ENCODE data around the gene TPD52L1. TPM values are rescaled to one million over a fixed set of nuclear protein-coding genes. Genes with fewer than 3 reads are reported as not detected.
"Not testable (repeated sequence)": the region's sequence is repeated elsewhere in the genome, so short reads cannot be mapped to it uniquely, and the experiment has no call there.

Gene TPD52L1
- total RNA-seq, 4 donors from 2014 or later: 123 to 234 (median 175) TPM

DNA sequence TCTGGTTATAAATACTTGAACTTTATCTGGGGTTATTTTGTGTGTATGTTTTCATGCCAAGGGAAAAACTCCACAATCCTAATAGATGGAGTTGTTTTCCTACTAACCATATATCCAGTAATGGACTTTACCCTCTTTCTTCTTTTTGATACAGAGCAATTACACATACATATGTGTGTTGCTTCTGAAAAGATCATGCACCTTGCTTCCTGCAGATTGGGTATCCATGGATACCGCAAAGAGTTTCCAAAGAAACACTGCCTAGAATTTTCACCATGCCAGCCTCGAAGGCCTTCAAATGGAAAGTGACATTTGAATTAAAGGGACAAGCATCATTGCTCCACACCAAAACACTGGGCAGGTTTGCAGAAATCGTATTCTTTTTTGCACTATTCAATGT lies 121.4 kb downstream of the TPD52L1 start:
- intact Hi-C loops (cut with DNase I; ENCODE audit: low total_unique reads): no loop called here
- no peak overlapping the region for H3K4me3 ChIP-seq (ENCODE audit: low read depth, poor library complexity, severe bottlenecking)
- 85 to 86% methylated on average over 3 of the region's 3 CpGs for WGBS, 2 donors
- no peak for DNase-seq (ENCODE audit: low spot score in 2 of 2)
- TF ChIP-seq, protein P1, sequence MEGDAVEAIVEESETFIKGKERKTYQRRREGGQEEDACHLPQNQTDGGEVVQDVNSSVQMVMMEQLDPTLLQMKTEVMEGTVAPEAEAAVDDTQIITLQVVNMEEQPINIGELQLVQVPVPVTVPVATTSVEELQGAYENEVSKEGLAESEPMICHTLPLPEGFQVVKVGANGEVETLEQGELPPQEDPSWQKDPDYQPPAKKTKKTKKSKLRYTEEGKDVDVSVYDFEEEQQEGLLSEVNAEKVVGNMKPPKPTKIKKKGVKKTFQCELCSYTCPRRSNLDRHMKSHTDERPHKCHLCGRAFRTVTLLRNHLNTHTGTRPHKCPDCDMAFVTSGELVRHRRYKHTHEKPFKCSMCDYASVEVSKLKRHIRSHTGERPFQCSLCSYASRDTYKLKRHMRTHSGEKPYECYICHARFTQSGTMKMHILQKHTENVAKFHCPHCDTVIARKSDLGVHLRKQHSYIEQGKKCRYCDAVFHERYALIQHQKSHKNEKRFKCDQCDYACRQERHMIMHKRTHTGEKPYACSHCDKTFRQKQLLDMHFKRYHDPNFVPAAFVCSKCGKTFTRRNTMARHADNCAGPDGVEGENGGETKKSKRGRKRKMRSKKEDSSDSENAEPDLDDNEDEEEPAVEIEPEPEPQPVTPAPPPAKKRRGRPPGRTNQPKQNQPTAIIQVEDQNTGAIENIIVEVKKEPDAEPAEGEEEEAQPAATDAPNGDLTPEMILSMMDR (IDR thresholded peaks at IDR 0.05): no peak
- TF ChIP-seq POLR2A (IDR thresholded peaks at IDR 0.05): no peak

DNA sequence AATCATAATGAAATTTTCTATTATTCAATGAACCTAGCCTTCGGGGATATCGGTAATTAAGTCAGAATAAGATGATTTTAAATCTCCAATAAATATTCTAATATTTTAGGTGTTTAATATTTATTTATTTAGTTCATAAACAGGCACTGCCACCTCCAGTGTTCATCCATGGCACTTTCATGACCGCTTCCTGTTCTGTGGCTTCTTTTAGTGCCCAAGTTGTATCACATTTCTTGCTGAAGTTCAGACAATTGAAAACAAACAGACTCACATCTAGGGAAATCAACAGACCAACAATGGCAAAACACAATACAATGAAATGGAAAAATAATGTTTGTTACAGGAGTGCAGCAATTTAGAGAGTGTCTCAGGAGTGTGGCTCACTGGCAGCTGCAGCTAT lies 122.2 kb downstream of the TPD52L1 start:
- no peak for TF ChIP-seq POLR2A (IDR thresholded peaks at IDR 0.05)
- TF ChIP-seq, protein P1 (IDR thresholded peaks at IDR 0.05): no peak
- intact Hi-C loops (cut with DNase I; ENCODE audit: low total_unique reads): no loop called here
- no peak for DNase-seq (ENCODE audit: low spot score in 2 of 2)
- WGBS, 2 donors: 95% methylated on average over 3 of the region's 3 CpGs
- H3K4me3 ChIP-seq (ENCODE audit: low read depth, poor library complexity, severe bottlenecking): no peak overlapping the region

DNA sequence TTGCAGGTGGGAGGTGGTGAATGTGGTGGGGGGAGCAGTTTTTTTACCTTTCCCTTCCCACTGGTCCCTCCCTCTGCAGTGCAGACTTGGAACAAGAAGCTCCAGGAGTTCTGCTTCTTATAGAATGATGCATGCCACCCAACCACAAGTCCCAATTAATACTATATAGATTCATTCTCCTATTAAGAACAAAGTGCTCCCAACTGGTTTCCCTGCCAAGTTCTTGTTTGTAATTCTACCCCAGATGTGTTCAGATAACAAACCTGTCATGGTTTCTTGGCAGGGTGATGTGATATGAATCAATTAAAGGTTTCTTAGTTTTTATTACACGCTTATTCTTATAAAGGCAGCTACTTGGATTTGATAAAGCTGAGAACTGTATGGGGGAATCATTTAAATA lies 124.3 kb downstream of the TPD52L1 start:
- intact Hi-C loops (cut with DNase I; ENCODE audit: low total_unique reads): no loop called here
- H3K4me3 ChIP-seq (ENCODE audit: low read depth, poor library complexity, severe bottlenecking): no peak overlapping the region
- WGBS, 2 donors: 51 to 55% methylated on average over 1 of the region's 1 CpG
- no peak for DNase-seq (ENCODE audit: low spot score in 2 of 2)
- TF ChIP-seq POLR2A (IDR thresholded peaks at IDR 0.05): no peak
- TF ChIP-seq, protein P1 (IDR thresholded peaks at IDR 0.05): no peak

DNA sequence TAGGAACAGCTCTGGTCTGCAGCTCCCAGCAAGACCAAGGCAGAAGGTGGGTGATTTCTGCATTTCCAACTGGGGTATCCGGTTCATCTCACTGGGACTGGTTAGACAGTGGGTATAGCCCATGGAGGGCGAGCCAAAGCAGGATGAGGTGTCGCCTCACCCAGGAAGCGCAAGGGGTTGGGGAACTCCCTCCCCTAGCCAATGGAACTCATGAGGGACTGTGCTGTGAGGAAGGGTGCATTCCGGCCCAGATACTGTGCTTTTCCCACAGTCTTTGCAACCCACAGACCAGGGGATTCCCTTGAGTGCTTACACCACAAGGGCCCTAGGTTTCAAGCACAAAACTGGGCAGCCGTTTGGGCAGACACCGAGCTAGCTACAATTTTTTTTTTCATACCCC lies 126.4 kb downstream of the TPD52L1 start:
- no peak for TF ChIP-seq POLR2A (IDR thresholded peaks at IDR 0.05)
- TF ChIP-seq, protein P1 (IDR thresholded peaks at IDR 0.05): no peak
- WGBS, 2 donors: 84 to 98% methylated on average over 7 of the region's 7 CpGs
- intact Hi-C loops (cut with DNase I; ENCODE audit: low total_unique reads): no loop called here
- H3K4me3 ChIP-seq (ENCODE audit: low read depth, poor library complexity, severe bottlenecking): no peak overlapping the region
- DNase-seq (ENCODE audit: low spot score in 2 of 2): no peak

DNA sequence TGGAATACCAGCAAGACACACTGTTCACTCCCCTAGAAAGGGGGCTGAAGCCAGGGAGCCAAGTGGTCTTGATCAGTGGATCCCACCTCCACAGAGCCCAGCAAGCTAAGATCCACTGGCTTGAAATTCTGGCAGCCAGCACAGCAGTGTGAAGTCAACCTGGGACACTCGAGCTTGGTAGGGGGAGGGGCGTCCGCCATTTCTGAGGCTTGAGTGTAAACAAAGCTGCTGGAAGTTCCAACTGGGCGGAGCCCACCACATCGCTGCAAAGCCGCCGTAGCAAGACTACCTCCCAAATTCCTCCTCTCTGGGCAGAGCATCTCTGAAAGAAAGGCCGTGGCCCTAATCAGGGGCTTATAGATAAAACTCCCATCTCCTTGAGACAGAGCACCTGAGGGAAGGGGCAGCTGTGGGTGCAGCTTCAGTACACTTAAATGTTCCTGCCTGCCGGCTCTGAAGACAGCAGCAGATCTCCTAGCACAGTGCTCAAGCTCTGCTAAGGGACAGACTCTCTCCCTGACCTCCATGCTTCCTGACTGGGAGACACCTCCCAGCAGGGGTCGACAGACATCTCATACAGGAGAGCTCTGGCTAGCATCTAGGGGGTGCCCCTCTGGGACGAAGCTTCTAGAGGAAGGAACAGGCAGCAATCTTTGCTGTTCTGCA lies 126.9 kb downstream of the TPD52L1 start:
- 89 to 92% methylated on average over 11 of the region's 11 CpGs for WGBS, 2 donors
- H3K4me3 ChIP-seq (ENCODE audit: low read depth, poor library complexity, severe bottlenecking); DNase-seq (ENCODE audit: low spot score in 2 of 2); intact Hi-C loops (cut with DNase I; ENCODE audit: low total_unique reads): not testable (repeated sequence)

DNA sequence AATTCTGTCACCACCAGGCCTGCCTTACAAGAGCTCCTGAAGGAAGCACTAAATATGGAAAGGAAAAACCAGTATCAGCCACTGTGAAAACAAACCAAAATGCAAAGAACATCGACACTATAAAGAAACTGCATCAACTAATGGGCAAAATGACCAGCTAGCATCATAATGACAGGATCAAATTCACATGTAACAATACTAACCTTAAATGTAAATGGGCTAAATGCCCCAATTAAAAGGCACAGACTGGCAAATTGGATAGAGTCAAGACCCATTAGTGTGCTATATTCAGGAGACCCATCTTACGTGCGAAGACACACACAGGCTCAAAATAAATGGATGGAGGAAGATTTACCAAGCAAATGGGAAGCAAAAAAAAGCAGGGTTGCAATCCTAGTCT lies 128.9 kb downstream of the TPD52L1 start:
- WGBS, 2 donors: 99 to 100% methylated on average over 3 of the region's 3 CpGs
- DNase-seq (ENCODE audit: low spot score in 2 of 2); intact Hi-C loops (cut with DNase I; ENCODE audit: low total_unique reads); H3K4me3 ChIP-seq (ENCODE audit: low read depth, poor library complexity, severe bottlenecking): not testable (repeated sequence)

DNA sequence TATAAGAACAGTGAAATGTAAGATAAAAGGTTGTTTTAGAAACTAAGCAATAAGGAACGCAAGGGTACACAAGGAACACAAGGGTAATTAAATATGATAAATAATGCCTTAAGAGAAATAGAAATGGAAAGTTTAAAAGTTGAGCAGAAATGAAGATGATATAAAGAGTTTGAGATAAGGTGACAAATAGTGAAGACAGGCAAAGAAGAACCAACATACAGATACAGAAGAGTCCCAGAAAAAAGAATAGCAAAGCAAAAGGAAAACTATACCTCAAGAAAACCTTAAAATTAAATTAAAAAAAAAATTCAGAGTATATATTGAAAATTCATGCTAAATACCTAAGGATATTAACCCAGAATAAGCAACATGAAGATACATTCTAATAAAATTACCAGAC lies 131.8 kb downstream of the TPD52L1 start:
- WGBS, 2 donors: 97 to 100% methylated on average over 1 of the region's 1 CpG
- no peak for TF ChIP-seq POLR2A (IDR thresholded peaks at IDR 0.05)
- TF ChIP-seq, protein P1 (IDR thresholded peaks at IDR 0.05): no peak
- no peak overlapping the region for H3K4me3 ChIP-seq (ENCODE audit: low read depth, poor library complexity, severe bottlenecking)
- intact Hi-C loops (cut with DNase I; ENCODE audit: low total_unique reads): no loop called here
- no peak for DNase-seq (ENCODE audit: low spot score in 2 of 2)
